Activated T-cell treated with anti-CD3 and anti-CD28 coated beads, Interleukin-2, amount 50 U/mL, for 72 hours (primary cell): ENCODE measurements around the gene GABBR2. TPM values are rescaled to one million over a fixed set of nuclear protein-coding genes. Genes with fewer than 3 reads are reported as not detected.
A peak's percentile ranks its signal among the peaks of the same experiment; 100 is the strongest.
"Not testable (repeated sequence)": the region's sequence is repeated elsewhere in the genome, so short reads cannot be mapped to it uniquely, and the experiment has no call there.

ENCODE experiments used
- ATAC-seq, 2 donors: fragments of 150-1000 bp; cut with Tn5 transposase; replicated peaks in 1 of 2; 2 replicates each; pipeline ENCODE4 v1.10.0; 2021; ENCODE audit warnings: moderate library complexity in 2 of 2, mild to moderate bottlenecking in 1 of 2
- DNase-seq, 2 donors: peaks; one replicate each; pipeline ENCODE4 v3.0.0; 2021 to 2022; ENCODE audit warnings: mixed read lengths in 1 of 2
- H3K27ac Mint-ChIP-seq: one replicate; pipeline ENCODE4 v1.8.0; 2022; ENCODE audit warnings: mild to moderate bottlenecking, moderate library complexity, mixed read lengths
- H3K27me3 Mint-ChIP-seq: one replicate; pipeline ENCODE4 v1.8.0; 2022; ENCODE audit warnings: low read depth, mixed read lengths
- H3K36me3 Mint-ChIP-seq, 2 donors: one replicate each; pipeline ENCODE4 v1.8.0; 2022; ENCODE audit warnings: mixed read lengths in 2 of 2, mild to moderate bottlenecking in 1 of 2; ENCODE audit not compliant: insufficient read depth in 2 of 2
- H3K4me1 Mint-ChIP-seq: one replicate; pipeline ENCODE4 v1.8.0; 2022; ENCODE audit warnings: low read depth, mixed read lengths
- H3K4me3 Mint-ChIP-seq, 2 donors: one replicate each; pipeline ENCODE4 v1.8.0; 2022; ENCODE audit warnings: mild to moderate bottlenecking in 2 of 2, mixed read lengths in 2 of 2, moderate library complexity in 2 of 2
- H3K9me3 Mint-ChIP-seq, 2 donors: one replicate each; pipeline ENCODE4 v1.8.0; 2022; ENCODE audit warnings: mixed read lengths in 2 of 2
- total RNA-seq, 2 donors: library from RNA; stranded (reverse); gene quantifications; one replicate each; pipeline ENCODE4 v1.2.3, GENCODE V29; 2022

Gene GABBR2
- total RNA-seq, 2 donors from 2014 or later: not detected

GRCh38 chr9:98584853-98585438 lies 123.8 kb downstream of the GABBR2 start:
- H3K9me3 Mint-ChIP-seq, DNase-seq, H3K36me3 Mint-ChIP-seq, ATAC-seq, H3K4me1 Mint-ChIP-seq, H3K27ac Mint-ChIP-seq, H3K4me3 Mint-ChIP-seq: not testable (repeated sequence)
- H3K27me3 Mint-ChIP-seq: peaks cover 24% of the 10 kb centered on the region

GRCh38 chr9:98584059-98584458 lies 124.7 kb downstream of the GABBR2 start:
- ATAC-seq (peak; percentile 60 to 85), DNase-seq (peak; percentile 16 to 35)
- Mint-ChIP-seq H3K27ac (no peak overlapping the region), H3K4me1 (peaks cover 8% of the 10 kb centered on the region), H3K9me3 (peaks cover 0 to 2% of the 10 kb centered on the region in 2 donors), H3K27me3 (peaks cover 33% of the 10 kb centered on the region), H3K4me3 (no peak overlapping the region), H3K36me3 (peaks cover 0 to 2% of the 10 kb centered on the region in 2 donors)

- Mint-ChIP-seq H3K27ac (no peak overlapping the region), H3K4me3 (no peak overlapping the region), H3K9me3 (peaks cover 0 to 2% of the 10 kb centered on the region in 2 donors), H3K4me1 (peaks cover 8% of the 10 kb centered on the region), H3K27me3 (peaks cover 39% of the 10 kb centered on the region), H3K36me3 (peaks cover 0 to 2% of the 10 kb centered on the region in 2 donors)
- DNase-seq (no peak), ATAC-seq (no peak)
Measured at GRCh38 chr9:98583417-98583816, 125.3 kb downstream of the GABBR2 start.

GRCh38 chr9:98580956-98581355 lies 127.8 kb downstream of the GABBR2 start:
- Mint-ChIP-seq H3K27me3 (peaks cover 45% of the 10 kb centered on the region), H3K4me1 (peaks cover 13% of the 10 kb centered on the region), H3K4me3 (no peak overlapping the region), H3K27ac (no peak overlapping the region), H3K36me3 (peaks cover 0 to 2% of the 10 kb centered on the region in 2 donors), H3K9me3 (peaks cover 0 to 2% of the 10 kb centered on the region in 2 donors)
- ATAC-seq (no peak), DNase-seq (no peak)

GRCh38 chr9:98579700-98580099 lies 129.0 kb downstream of the GABBR2 start:
- H3K27me3 Mint-ChIP-seq: peaks cover 45% of the 10 kb centered on the region
- DNase-seq (no peak), ATAC-seq (no peak)
- H3K4me3 Mint-ChIP-seq: no peak overlapping the region
- no peaks in the 10 kb centered on the region for H3K36me3 Mint-ChIP-seq
- peaks cover 25% of the 10 kb centered on the region for H3K4me1 Mint-ChIP-seq
- H3K27ac Mint-ChIP-seq: no peak overlapping the region
- no peaks in the 10 kb centered on the region for H3K9me3 Mint-ChIP-seq

GRCh38 chr9:98577446-98577845 lies 131.3 kb downstream of the GABBR2 start:
- H3K4me3 Mint-ChIP-seq: no peak overlapping the region
- no peak overlapping the region for H3K27ac Mint-ChIP-seq
- DNase-seq: no peak
- H3K4me1 Mint-ChIP-seq: peaks cover 17% of the 10 kb centered on the region
- H3K9me3 Mint-ChIP-seq: no peaks in the 10 kb centered on the region
- H3K27me3 Mint-ChIP-seq: peaks cover 51% of the 10 kb centered on the region
- H3K36me3 Mint-ChIP-seq: no peaks in the 10 kb centered on the region
- ATAC-seq: no peak

- Mint-ChIP-seq H3K4me1 (peaks cover 17% of the 10 kb centered on the region), H3K27me3 (peaks cover 55% of the 10 kb centered on the region)
- ATAC-seq: no peak
Measured at GRCh38 chr9:98576859-98577258, 131.9 kb downstream of the GABBR2 start.

GRCh38 chr9:98576354-98576753 lies 132.4 kb downstream of the GABBR2 start:
- Mint-ChIP-seq H3K4me3 (no peak overlapping the region), H3K27ac (no peak overlapping the region), H3K27me3 (peaks cover 57% of the 10 kb centered on the region), H3K9me3 (no peaks in the 10 kb centered on the region), H3K4me1 (peaks cover 17% of the 10 kb centered on the region), H3K36me3 (no peaks in the 10 kb centered on the region)
- no peak for DNase-seq
- ATAC-seq: peak; percentile 22 to 27

More at GRCh38 chr9:98576859-98577258, 131.9 kb downstream of the GABBR2 start:
- Mint-ChIP-seq H3K27ac (no peak overlapping the region), H3K36me3 (no peaks in the 10 kb centered on the region), H3K9me3 (no peaks in the 10 kb centered on the region), H3K4me3 (no peak overlapping the region)
- DNase-seq: no peak

GRCh38 chr9:98575379-98576346 lies 133.1 kb downstream of the GABBR2 start:
- H3K4me1 Mint-ChIP-seq: peaks cover 17% of the 10 kb centered on the region
- peak overlapping the region; percentile 38 for H3K27ac Mint-ChIP-seq
- ATAC-seq (peak; percentile 80 to 86), DNase-seq (peak; percentile 48 to 50)
- H3K36me3 Mint-ChIP-seq: no peaks in the 10 kb centered on the region
- peaks cover 52% of the 10 kb centered on the region for H3K27me3 Mint-ChIP-seq
- peak overlapping the region; percentile 9 to 42 for H3K4me3 Mint-ChIP-seq
- no peaks in the 10 kb centered on the region for H3K9me3 Mint-ChIP-seq

- DNase-seq (no peak), ATAC-seq (no peak)
- Mint-ChIP-seq H3K27ac (no peak overlapping the region), H3K4me3 (no peak overlapping the region), H3K9me3 (no peaks in the 10 kb centered on the region), H3K4me1 (peaks cover 17% of the 10 kb centered on the region), H3K27me3 (peaks cover 33% of the 10 kb centered on the region), H3K36me3 (no peaks in the 10 kb centered on the region)
Measured at GRCh38 chr9:98573749-98574278, 134.9 kb downstream of the GABBR2 start.

GRCh38 chr9:98572796-98573195 lies 135.9 kb downstream of the GABBR2 start:
- H3K4me1 Mint-ChIP-seq: peaks cover 17% of the 10 kb centered on the region
- no peak overlapping the region for H3K4me3 Mint-ChIP-seq
- no peaks in the 10 kb centered on the region for H3K36me3 Mint-ChIP-seq
- ATAC-seq: no peak
- no peak overlapping the region for H3K27ac Mint-ChIP-seq
- H3K27me3 Mint-ChIP-seq: peaks cover 28% of the 10 kb centered on the region
- H3K9me3 Mint-ChIP-seq: no peaks in the 10 kb centered on the region
- no peak for DNase-seq

- H3K27me3 Mint-ChIP-seq: peaks cover 27% of the 10 kb centered on the region
- DNase-seq (no peak), ATAC-seq (no peak)
- H3K27ac Mint-ChIP-seq: no peak overlapping the region
- no peaks in the 10 kb centered on the region for H3K36me3 Mint-ChIP-seq
- no peak overlapping the region for H3K4me3 Mint-ChIP-seq
- no peaks in the 10 kb centered on the region for H3K9me3 Mint-ChIP-seq
- peaks cover 17% of the 10 kb centered on the region for H3K4me1 Mint-ChIP-seq
Measured at GRCh38 chr9:98572054-98572627, 136.6 kb downstream of the GABBR2 start.

- Mint-ChIP-seq H3K36me3 (no peaks in the 10 kb centered on the region), H3K4me1 (peaks cover 17% of the 10 kb centered on the region), H3K4me3 (no peak overlapping the region), H3K27ac (no peak overlapping the region), H3K9me3 (no peaks in the 10 kb centered on the region), H3K27me3 (peaks cover 22% of the 10 kb centered on the region)
- DNase-seq: no peak
- ATAC-seq: no peak
Measured at GRCh38 chr9:98571643-98572042, 137.1 kb downstream of the GABBR2 start.
